AG08396 (cell line): ENCODE measurements around the gene TBC1D2B.

Experiments
- DNase-seq: peaks from one replicate; pipeline ENCODE4 v3.0.0; 2012; ENCODE audit warnings: low spot score, mixed read lengths

TBC1D2B gene

GRCh38 chr15:78097667-78098066, 20.2 kb upstream of the TBC1D2B start:
- DNase-seq = no peak

- peak; percentile 78 for DNase-seq
Measured at GRCh38 chr15:78093242-78094020, 15.9 kb upstream of the TBC1D2B start.

- no peak for DNase-seq
Measured at GRCh38 chr15:78092261-78093041, 14.9 kb upstream of the TBC1D2B start, which contains the start of gene SH2D7. Gene SH2D7, plus strand, starts transcription at chr15:78092561. Its CDS starts 24 bp downstream, at chr15:78092585.

- no peak for DNase-seq
Measured at GRCh38 chr15:78090422-78091063, 13.0 kb upstream of the TBC1D2B start.

GRCh38 chr15:78088773-78089080, 11.2 kb upstream of the TBC1D2B start:
- no peak for DNase-seq

GRCh38 chr15:78087951-78088772, 10.7 kb upstream of the TBC1D2B start:
- no peak for DNase-seq

GRCh38 chr15:78085928-78086327, 8.4 kb upstream of the TBC1D2B start:
- no peak for DNase-seq

- no peak for DNase-seq
Measured at GRCh38 chr15:78084449-78084750, 6.9 kb upstream of the TBC1D2B start.

GRCh38 chr15:78083687-78084448, 6.4 kb upstream of the TBC1D2B start:
- DNase-seq = no peak

GRCh38 chr15:78083186-78083585, 5.7 kb upstream of the TBC1D2B start:
- DNase-seq = no peak

GRCh38 chr15:78082743-78083110, 5.2 kb upstream of the TBC1D2B start:
- no peak for DNase-seq

GRCh38 chr15:78082106-78082742, 4.7 kb upstream of the TBC1D2B start:
- no peak for DNase-seq

GRCh38 chr15:78080088-78080460, 2.6 kb upstream of the TBC1D2B start:
- DNase-seq = no peak

- DNase-seq = no peak
Measured at GRCh38 chr15:78079298-78080087, 2.0 kb upstream of the TBC1D2B start.

- no peak for DNase-seq
Measured at GRCh38 chr15:78077871-78078210, 330 bp upstream of the TBC1D2B start.

GRCh38 chr15:78076231-78077052, 1.1 kb downstream of the TBC1D2B start:
- DNase-seq = no peak

GRCh38 chr15:78075490-78076230, 1.9 kb downstream of the TBC1D2B start:
- DNase-seq = peak; percentile 65

GRCh38 chr15:78073046-78073787, 4.3 kb downstream of the TBC1D2B start:
- no peak for DNase-seq
